HepG2 (cell line): Measurements from ENCODE around the gene GMEB2. TPM values are rescaled to one million over a fixed set of nuclear protein-coding genes. Genes with fewer than 3 reads are reported as not detected.
A peak's percentile ranks its signal among the peaks of the same experiment; 100 is the strongest.

Experiments used
- ATAC-seq: fragments of 200-7000 bp; cut with Tn5 transposase; 3 replicates; pipeline ENCODE4 v1.9.1; 2020; ENCODE audit warnings: mild to moderate bottlenecking, moderate library complexity
- BruUV-seq: library from RNA; stranded (reverse); fragments of 400-500 nt; replicated peaks from 2 replicates; lab custom pipeline; 2021; lab: Mats Ljungman, UMichigan
- CTCF ChIA-PET: fragments of 300-600 bp; formaldehyde crosslinking; extraction: SDS; loops from one replicate; lab custom pipeline; 2021; ENCODE audit warnings: low total read pairs, inconsistent platforms, low intra/inter-chr PET ratio; lab: Yijun Ruan, JAX
- POLR2A ChIA-PET: fragments of 350-600 bp; sonication (Branson Sonifier 250); formaldehyde crosslinking; loops from one replicate; lab custom pipeline; 2020; ENCODE audit warnings: antibody characterized with exemption, inconsistent platforms; lab: Yijun Ruan, JAX
- DNase-seq: peaks from one replicate; pipeline ENCODE4 v3.0.0-alpha.2; 2015; ENCODE audit warnings: low spot score
- FAIRE-seq: peaks from 3 replicates; lab custom pipeline; 2011; peaks lifted over from hg19 to GRCh38; lab: Jason Lieb, UNC
- H2AFZ ChIP-seq: one replicate; pipeline ENCODE4 v1.6.1; 2011; ENCODE audit warnings: low read length, inconsistent platforms
- H3K27ac ChIP-seq: fragments of 300-600 bp; 3 replicates; pipeline ENCODE4 v1.8.0; 2011; ENCODE audit warnings: mixed run types, mild to moderate bottlenecking, mixed read lengths, low read length, inconsistent platforms; ENCODE audit not compliant: insufficient read depth; ENCODE audit errors: extremely low read length
- H3K27me3 ChIP-seq, 2 experiments: fragments of 200-600 bp in 1 of 2; 2 replicates in 1 of 2; 3 replicates in 1 of 2; pipeline versions ENCODE4 v1.6.0 to v1.8.0; 2011; ENCODE audit warnings: low read length in 2 of 2, mild to moderate bottlenecking in 2 of 2, moderate library complexity in 2 of 2, inconsistent platforms in 1 of 2; ENCODE audit not compliant: insufficient read depth in 2 of 2, control insufficient read depth in 1 of 2
- H3K36me3 ChIP-seq, 2 experiments: fragments of 200-600 bp in 1 of 2; replicated peaks in 1 of 2; 2 replicates in 1 of 2; 3 replicates in 1 of 2; pipeline versions ENCODE4 v1.5.1 to v1.8.0; 2011; ENCODE audit warnings: low read length in 2 of 2, inconsistent platforms in 1 of 2; ENCODE audit not compliant: insufficient read depth in 2 of 2, control insufficient read depth in 1 of 2
- H3K4me1 ChIP-seq: 2 replicates; pipeline ENCODE4 v1.5.1; 2012; ENCODE audit warnings: low read length, inconsistent platforms; ENCODE audit not compliant: insufficient read depth
- H3K4me2 ChIP-seq: 2 replicates; pipeline ENCODE4 v1.6.0; 2011; ENCODE audit warnings: low read depth, low read length, inconsistent platforms
- H3K4me3 ChIP-seq, 3 experiments: fragments of 200-600 bp in 1 of 3; sonication (generic), shearing (Covaris generic) in 1 of 3; replicated peaks in 1 of 3; 2 replicates each; pipeline ENCODE4 v1.5.1; 2011 to 2016; ENCODE audit warnings: low read length in 3 of 3, inconsistent platforms in 2 of 3, low read depth in 2 of 3, mild to moderate bottlenecking in 2 of 3, control low read depth in 1 of 3, mixed read lengths in 1 of 3; ENCODE audit not compliant: insufficient read depth in 1 of 3
- H3K79me2 ChIP-seq: one replicate; pipeline ENCODE4 v1.6.1; 2011; ENCODE audit warnings: low read length, inconsistent platforms; ENCODE audit not compliant: insufficient read depth
- H3K9ac ChIP-seq: 2 replicates; pipeline ENCODE4 v1.6.0; 2011; ENCODE audit warnings: mild to moderate bottlenecking, low read depth, low read length, inconsistent platforms; ENCODE audit not compliant: insufficient read depth
- H3K9me3 ChIP-seq: 2 replicates; pipeline ENCODE4 v1.5.1; 2012; ENCODE audit warnings: mild to moderate bottlenecking, low read length
- H4K20me1 ChIP-seq: 2 replicates; pipeline ENCODE4 v1.6.0; 2011; ENCODE audit warnings: inconsistent platforms, mild to moderate bottlenecking, low read length, moderate library complexity; ENCODE audit not compliant: insufficient read depth
- AGO2 ChIP-seq: fragments of 200-400 bp; formaldehyde crosslinking; optimal IDR thresholded peaks from 2 replicates; pipeline ENCODE3; 2017; ENCODE audit warnings: mild to moderate bottlenecking, low read depth, low read length, moderate library complexity
- ATF7 ChIP-seq, 2 experiments: fragments of 450-650 bp in 1 of 2; sonication (generic) in 1 of 2; formaldehyde crosslinking in 1 of 2; IDR thresholded peaks; 2 replicates each; pipeline versions ENCODE4 v1.4.0 to v1.6.1; 2016 to 2020; ENCODE audit warnings: antibody characterized with exemption in 1 of 2, mild to moderate bottlenecking in 1 of 2, missing genetic modification reagents in 1 of 2
- TAF1 ChIP-seq: sonication (generic); formaldehyde crosslinking; IDR thresholded peaks from 2 replicates; pipeline ENCODE4 v1.4.0; 2020; ENCODE audit warnings: missing genetic modification reagents
- ZKSCAN1 ChIP-seq: fragments of 150-350 bp; IDR thresholded peaks from 2 replicates; pipeline ENCODE4 v1.6.1; 2014; ENCODE audit warnings: low read length
- WGBS: methylation state at CpG from one replicate; pipeline ENCODE4 v1.1.6; 2017; ENCODE audit warnings: low lambda C conversion rate; 5-methylcytosine and 5-hydroxymethylcytosine counted together
- in situ Hi-C: cut with HindIII; loops from 2 replicates; pipeline ENCODE4 v1.10.0; 2017; ENCODE audit warnings: low pct_unique_long_range_greater_than_20kb; ENCODE audit not compliant: extremely low pct_ligation_motif_present
- intact Hi-C: fragments of 100-400 bp; cut with micrococcal nuclease; formaldehyde crosslinking; loops from one replicate; pipeline ENCODE4 v1.10.0; 2022; ENCODE audit not compliant: unreplicated experiment
- polyA plus RNA-seq, 8 experiments: library from polyadenylated mRNA; depleted of rRNA in 3 of 8; stranded (reverse) in 7 of 8; unstranded in 1 of 8; fragments of >200 nt; fragmentation: Illumina TruSeq in 4 of 8; extraction: Trizol in 4 of 8; gene quantifications; 2 replicates each; pipeline versions ENCODE4 v1.2.1 to v1.2.3, GENCODE V29; 2011 to 2016; ENCODE audit warnings: low read depth in 4 of 8, missing spikeins in 1 of 8, mixed read lengths in 1 of 8; ENCODE audit not compliant: insufficient read depth in 1 of 8
- total RNA-seq, 5 experiments: library from RNA; depleted of rRNA; stranded (reverse); fragments of >200 nt; fragmentation: Illumina TruSeq; extraction: Trizol; gene quantifications; 2 replicates each; pipeline ENCODE4 v1.2.3, GENCODE V29; 2016; ENCODE audit warnings: low read depth in 1 of 5

GMEB2 gene
- total and polyA plus RNA-seq, 2 of the 13 experiments (the other 11 are each of a cell fraction or from before 2014, with no cell fraction given), result 10.6 to 12.4 TPM

GRCh38 chr20:63599396-63600050, 27.4 kb downstream of the GMEB2 start:
- Histone ChIP-seq H3K27ac (no peak overlapping the region), H2AFZ (no peak overlapping the region), H3K4me3 (no peak overlapping the region), H3K4me1 (no peaks in the 10 kb centered on the region), H4K20me1 (no peaks in the 10 kb centered on the region), H3K4me2 (no peak overlapping the region), H3K36me3 (peaks cover 20 to 50% of the 10 kb centered on the region in 2 experiments), H3K27me3 (no peaks in the 10 kb centered on the region), H3K9ac (no peak overlapping the region), H3K9me3 (no peaks in the 10 kb centered on the region), H3K79me2 (no peaks in the 10 kb centered on the region)
- TF ChIP-seq TAF1 (CRISPR knock-in tag) (no peak), ATF7 (IDR thresholded peaks at IDR 0.05) (peak; percentile 60), ATF7 (CRISPR knock-in tag; IDR thresholded peaks at IDR 0.05) (no peak)
- intact Hi-C loops, result no loop called here
- DNase-seq (no peak), FAIRE-seq (no peak), ATAC-seq (no peak)
- in situ Hi-C loops, result no loop called here
- POLR2A ChIA-PET, result no interaction called here
- CTCF ChIA-PET, result no interaction called here
- BruUV-seq, result no TSS peak
- WGBS, result 90% methylated on average over 27 of the region's 27 CpGs

- no peaks in the 10 kb centered on the region for H3K27me3 ChIP-seq
- H3K27ac ChIP-seq, result no peak overlapping the region
- ChIA-PET POLR2A (no interaction called here), CTCF (no interaction called here)
- no peaks in the 10 kb centered on the region for H3K4me1 ChIP-seq
- H3K4me3 ChIP-seq, result no peak overlapping the region
- no peaks in the 10 kb centered on the region for H4K20me1 ChIP-seq
- H3K36me3 ChIP-seq, result peaks cover 19 to 45% of the 10 kb centered on the region in 2 experiments
- no peaks in the 10 kb centered on the region for H3K79me2 ChIP-seq
- FAIRE-seq (no peak), ATAC-seq (no peak), DNase-seq (no peak)
- BruUV-seq, result no TSS peak
- H3K9ac ChIP-seq, result no peak overlapping the region
- TF ChIP-seq ZKSCAN1, result no peak
- peak; percentile 48 for TF ChIP-seq AGO2
- in situ Hi-C loops (no loop called here), intact Hi-C loops (no loop called here)
- H2AFZ ChIP-seq, result no peak overlapping the region
- H3K9me3 ChIP-seq, result no peaks in the 10 kb centered on the region
- 92% methylated on average over 33 of the region's 33 CpGs for WGBS
- H3K4me2 ChIP-seq, result no peak overlapping the region
These were observed 28.2 kb downstream of the GMEB2 start for GRCh38 chr20:63598479-63599395.
